ENCODE results near the gene SLC35E1.

DNA sequence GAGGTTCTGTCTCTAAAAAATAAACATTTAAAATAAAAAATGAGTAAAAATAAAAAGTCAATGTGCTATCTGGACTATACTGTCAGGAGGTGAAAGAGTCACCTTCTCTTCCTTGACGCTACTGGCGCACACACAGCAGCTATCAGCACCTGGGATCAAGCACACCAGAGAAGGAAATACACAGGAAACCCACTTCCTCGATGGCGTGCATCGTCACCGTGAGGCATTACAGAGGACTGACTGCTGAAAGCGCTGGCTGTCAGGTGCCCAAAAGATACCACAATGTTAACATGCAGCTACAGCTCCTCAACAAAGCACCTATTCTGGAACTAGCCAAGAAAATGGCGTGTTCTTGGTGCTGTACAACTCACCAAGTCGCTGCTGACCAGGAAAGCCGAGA is 6.1 kb downstream of the SLC35E1 start:
- no peak for TF ChIP-seq EZH2 (IDR thresholded peaks at IDR 0.05; ENCODE audit: borderline replicate concordance, low read depth, low read length, poor library complexity, severe bottlenecking)
- TF ChIP-seq, protein P1, sequence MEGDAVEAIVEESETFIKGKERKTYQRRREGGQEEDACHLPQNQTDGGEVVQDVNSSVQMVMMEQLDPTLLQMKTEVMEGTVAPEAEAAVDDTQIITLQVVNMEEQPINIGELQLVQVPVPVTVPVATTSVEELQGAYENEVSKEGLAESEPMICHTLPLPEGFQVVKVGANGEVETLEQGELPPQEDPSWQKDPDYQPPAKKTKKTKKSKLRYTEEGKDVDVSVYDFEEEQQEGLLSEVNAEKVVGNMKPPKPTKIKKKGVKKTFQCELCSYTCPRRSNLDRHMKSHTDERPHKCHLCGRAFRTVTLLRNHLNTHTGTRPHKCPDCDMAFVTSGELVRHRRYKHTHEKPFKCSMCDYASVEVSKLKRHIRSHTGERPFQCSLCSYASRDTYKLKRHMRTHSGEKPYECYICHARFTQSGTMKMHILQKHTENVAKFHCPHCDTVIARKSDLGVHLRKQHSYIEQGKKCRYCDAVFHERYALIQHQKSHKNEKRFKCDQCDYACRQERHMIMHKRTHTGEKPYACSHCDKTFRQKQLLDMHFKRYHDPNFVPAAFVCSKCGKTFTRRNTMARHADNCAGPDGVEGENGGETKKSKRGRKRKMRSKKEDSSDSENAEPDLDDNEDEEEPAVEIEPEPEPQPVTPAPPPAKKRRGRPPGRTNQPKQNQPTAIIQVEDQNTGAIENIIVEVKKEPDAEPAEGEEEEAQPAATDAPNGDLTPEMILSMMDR (conservative IDR thresholded peaks at IDR 0.05; ENCODE audit: low read depth, low read length), result no peak
